GM19240 (cell line): Measurements from ENCODE around the gene WDR17.

Experiments used
- DNase-seq: peaks from one replicate; pipeline ENCODE4 v3.0.0; 2011; ENCODE audit warnings: low spot score; ENCODE audit not compliant: insufficient read length

WDR17 gene

GRCh38 chr4:176065435-176066291, at the start of gene WDR17:
Gene WDR17 (plus strand): TSS chr4:176065841. CDS start chr4:176111581, 45,740 bp downstream.
- DNase-seq, result peak; percentile 71

- no peak for DNase-seq
Observed at GRCh38 chr4:176016601-176017000, 49.0 kb upstream of the WDR17 start.

- no peak for DNase-seq
Observed at GRCh38 chr4:176020481-176021085, 45.1 kb upstream of the WDR17 start.

- DNase-seq, result no peak
Observed at GRCh38 chr4:176030391-176030790, 35.2 kb upstream of the WDR17 start.

- DNase-seq, result no peak
Observed at GRCh38 chr4:176031922-176032321, 33.7 kb upstream of the WDR17 start.

- no peak for DNase-seq
Observed at GRCh38 chr4:176032454-176032853, 33.2 kb upstream of the WDR17 start.

GRCh38 chr4:176034499-176034898, 31.1 kb upstream of the WDR17 start:
- no peak for DNase-seq

- DNase-seq, result no peak
Observed at GRCh38 chr4:176034936-176035335, 30.7 kb upstream of the WDR17 start.

GRCh38 chr4:176036585-176037205, 28.9 kb upstream of the WDR17 start:
- DNase-seq, result no peak

GRCh38 chr4:176038789-176039188, 26.9 kb upstream of the WDR17 start:
- DNase-seq, result no peak

GRCh38 chr4:176042195-176042594, 23.4 kb upstream of the WDR17 start:
- no peak for DNase-seq

GRCh38 chr4:176043838-176044588, 21.6 kb upstream of the WDR17 start:
- no peak for DNase-seq

- no peak for DNase-seq
Observed at GRCh38 chr4:176044589-176044951, 21.1 kb upstream of the WDR17 start.

- no peak for DNase-seq
Observed at GRCh38 chr4:176048631-176049030, 17.0 kb upstream of the WDR17 start.

GRCh38 chr4:176052744-176053143, 12.9 kb upstream of the WDR17 start:
- DNase-seq, result no peak

GRCh38 chr4:176053785-176054184, 11.9 kb upstream of the WDR17 start:
- no peak for DNase-seq

- no peak for DNase-seq
Observed at GRCh38 chr4:176054942-176055341, 10.7 kb upstream of the WDR17 start.

GRCh38 chr4:176063718-176064117, 1.9 kb upstream of the WDR17 start:
- no peak for DNase-seq

GRCh38 chr4:176064539-176064938, 1.1 kb upstream of the WDR17 start:
- no peak for DNase-seq

- no peak for DNase-seq
Observed at GRCh38 chr4:176066757-176067156, 1.1 kb downstream of the WDR17 start.

GRCh38 chr4:176077561-176077960, 11.9 kb downstream of the WDR17 start:
- DNase-seq, result no peak

- no peak for DNase-seq
Observed at GRCh38 chr4:176084769-176085168, 19.1 kb downstream of the WDR17 start.
